Activated T-helper 2 cell treated with anti-CD3 and anti-CD28 coated beads, Interferon-gamma antibody, Interleukin-2, Interleukin-4, amounts not matched to agents 10 μg/mL and 5 μg/mL and 100 μg/mL, durations not matched to agents 14 hours and 24 hours and 36 hours (primary cell): ENCODE measurements around the gene ABHD1. TPM values are rescaled to one million over a fixed set of nuclear protein-coding genes. Genes with fewer than 3 reads are reported as not detected.

Experiments
- DNase-seq: peaks from one replicate; pipeline ENCODE4 v3.0.0; 2021; ENCODE audit warnings: low spot score
- H3K27ac Mint-ChIP-seq: one replicate; pipeline ENCODE4 v1.8.0; 2021; ENCODE audit warnings: mixed read lengths
- H3K27me3 Mint-ChIP-seq: one replicate; pipeline ENCODE4 v1.8.0; 2021; ENCODE audit warnings: low read depth, mixed read lengths
- H3K36me3 Mint-ChIP-seq: one replicate; pipeline ENCODE4 v1.8.0; 2021; ENCODE audit warnings: low read depth, mixed read lengths
- H3K4me1 Mint-ChIP-seq: one replicate; pipeline ENCODE4 v1.8.0; 2021; ENCODE audit warnings: low read depth, mixed read lengths
- H3K4me3 Mint-ChIP-seq: one replicate; pipeline ENCODE4 v1.8.0; 2021; ENCODE audit warnings: low read depth, mild to moderate bottlenecking, moderate library complexity, mixed read lengths
- H3K9me3 Mint-ChIP-seq: one replicate; pipeline ENCODE4 v1.8.0; 2021; ENCODE audit warnings: mixed read lengths
- intact Hi-C: fragments of 100-400 bp; cut with micrococcal nuclease; formaldehyde crosslinking; loops from one replicate; pipeline ENCODE4 v1.15.1; 2023
- total RNA-seq: library from RNA; stranded (reverse); gene quantifications from 2 replicates; pipeline ENCODE4 v1.2.3, GENCODE V29; 2022

The ABHD1 gene
- total RNA-seq, 1 donor from 2014 or later: 1.5 TPM

GRCh38 chr2:27179344-27180000 lies 55.9 kb downstream of the ABHD1 start:
- no peaks in the 10 kb centered on the region for H3K36me3 Mint-ChIP-seq
- no peak overlapping the region for H3K4me3 Mint-ChIP-seq
- H3K27ac Mint-ChIP-seq: no peak overlapping the region
- H3K4me1 Mint-ChIP-seq: no peaks in the 10 kb centered on the region
- no peak for DNase-seq
- intact Hi-C loops: no loop called here
- peaks cover 46% of the 10 kb centered on the region for H3K27me3 Mint-ChIP-seq
- H3K9me3 Mint-ChIP-seq: no peaks in the 10 kb centered on the region

Other genes starting within 250 kb of the ABHD1 start
- 1.8 and 2.2 TPM in 2 replicates for gene MAPRE3, start 153.2 kb upstream of the ABHD1 start, total RNA-seq
- 96.3 and 102 TPM in 2 replicates for gene TMEM214, start 90.8 kb upstream of the ABHD1 start, total RNA-seq
- 12.5 and 13.8 TPM in 2 replicates for gene AGBL5, start 72.1 kb upstream of the ABHD1 start, total RNA-seq
- gene OST4, start 52.2 kb upstream of the ABHD1 start, total RNA-seq: 330 and 341 TPM in 2 replicates
- 0.87 and 0.94 TPM in 2 replicates for gene EMILIN1, start 45.2 kb upstream of the ABHD1 start, total RNA-seq
- 12.3 and 13.4 TPM in 2 replicates for gene KHK, start 37.0 kb upstream of the ABHD1 start, total RNA-seq
- gene CGREF1, start 4.7 kb upstream of the ABHD1 start, total RNA-seq: 8.1 and 9.0 TPM in 2 replicates
- 79.8 and 82.6 TPM in 2 replicates for gene PREB, start 10.8 kb downstream of the ABHD1 start, total RNA-seq
- not detected in 2 replicates for gene PRR30, start 15.6 kb downstream of the ABHD1 start, total RNA-seq
- gene TCF23, start 25.2 kb downstream of the ABHD1 start, total RNA-seq: not detected in 2 replicates
- gene ATRAID, start 88.2 kb downstream of the ABHD1 start, total RNA-seq: 107 and 114 TPM in 2 replicates
- gene SLC5A6, start 88.5 kb downstream of the ABHD1 start, total RNA-seq: 70.7 and 73.9 TPM in 2 replicates
- 141 and 146 TPM in 2 replicates for gene CAD, start 93.6 kb downstream of the ABHD1 start, total RNA-seq
- 1.7 and 1.9 TPM in 2 replicates for gene SLC30A3, start 139.2 kb downstream of the ABHD1 start, total RNA-seq
- gene DNAJC5G, start 151.6 kb downstream of the ABHD1 start, total RNA-seq: not detected in 2 replicates
- 0.21 and 0.25 TPM in 2 replicates for gene TRIM54, start 158.6 kb downstream of the ABHD1 start, total RNA-seq
- gene UCN, start 184.6 kb downstream of the ABHD1 start, total RNA-seq: 0.94 and 1.3 TPM in 2 replicates
- 80.4 and 82.6 TPM in 2 replicates for gene MPV17, start 199.3 kb downstream of the ABHD1 start, total RNA-seq
- 65.8 and 66.9 TPM in 2 replicates for gene GTF3C2, start 232.9 kb downstream of the ABHD1 start, total RNA-seq
- gene EIF2B4, start 246.5 kb downstream of the ABHD1 start, total RNA-seq: 43.4 and 44.8 TPM in 2 replicates
- 117 and 120 TPM in 2 replicates for gene SNX17, start 246.8 kb downstream of the ABHD1 start, total RNA-seq